GM18517 (cell line): ENCODE data around the gene CCT8L2.
"Not testable (repeated sequence)": the region's sequence is repeated elsewhere in the genome, so short reads cannot be mapped to it uniquely, and the experiment has no call there.

Source experiments
- ATAC-seq: cut with Tn5 transposase; IDR thresholded peaks from one replicate; pipeline ENCODE4 v1.9.1; 2021; ENCODE audit warnings: mild to moderate bottlenecking, moderate library complexity; ENCODE audit not compliant: unreplicated experiment

CCT8L2 gene

GRCh38 chr22:16592710-16593109, at the start of gene CCT8L2:
TSS of gene CCT8L2 (minus strand) at chr22:16592810. CDS start at chr22:16592550, 260 bp downstream.
- ATAC-seq = not testable (repeated sequence)

GRCh38 chr22:16635442-16635841, 42.8 kb upstream of the CCT8L2 start:
- ATAC-seq = not testable (repeated sequence)

GRCh38 chr22:16634092-16634491, 41.5 kb upstream of the CCT8L2 start:
- ATAC-seq = not testable (repeated sequence)

GRCh38 chr22:16628476-16628875, 35.9 kb upstream of the CCT8L2 start:
- not testable (repeated sequence) for ATAC-seq

- ATAC-seq = not testable (repeated sequence)
These were observed 32.4 kb upstream of the CCT8L2 start for GRCh38 chr22:16625018-16625417.

GRCh38 chr22:16623595-16623994, 31.0 kb upstream of the CCT8L2 start:
- not testable (repeated sequence) for ATAC-seq

- ATAC-seq = not testable (repeated sequence)
These were observed 24.9 kb upstream of the CCT8L2 start for GRCh38 chr22:16617516-16617915.

- not testable (repeated sequence) for ATAC-seq
These were observed 23.9 kb upstream of the CCT8L2 start for GRCh38 chr22:16616390-16616938.

- ATAC-seq = not testable (repeated sequence)
These were observed 23.1 kb upstream of the CCT8L2 start for GRCh38 chr22:16615606-16616245.

GRCh38 chr22:16609548-16610261, 17.1 kb upstream of the CCT8L2 start:
- no peak for ATAC-seq

- ATAC-seq = no peak
These were observed 16.3 kb upstream of the CCT8L2 start for GRCh38 chr22:16608931-16609330.

GRCh38 chr22:16604257-16604998, 11.8 kb upstream of the CCT8L2 start:
- not testable (repeated sequence) for ATAC-seq

- ATAC-seq = not testable (repeated sequence)
These were observed 11.2 kb upstream of the CCT8L2 start for GRCh38 chr22:16603770-16604242.

GRCh38 chr22:16603448-16603768, 10.8 kb upstream of the CCT8L2 start:
- ATAC-seq = no peak

GRCh38 chr22:16602728-16603447, 10.3 kb upstream of the CCT8L2 start:
- ATAC-seq = not testable (repeated sequence)

- ATAC-seq = not testable (repeated sequence)
These were observed 9.7 kb upstream of the CCT8L2 start for GRCh38 chr22:16602224-16602727.

- no peak for ATAC-seq
These were observed 9.0 kb upstream of the CCT8L2 start for GRCh38 chr22:16601437-16602223.

- ATAC-seq = not testable (repeated sequence)
These were observed 8.2 kb upstream of the CCT8L2 start for GRCh38 chr22:16600644-16601436.

GRCh38 chr22:16599648-16600047, 7.0 kb upstream of the CCT8L2 start:
- ATAC-seq = not testable (repeated sequence)
